ENCODE measurements around the gene GNAI3.

DNA sequence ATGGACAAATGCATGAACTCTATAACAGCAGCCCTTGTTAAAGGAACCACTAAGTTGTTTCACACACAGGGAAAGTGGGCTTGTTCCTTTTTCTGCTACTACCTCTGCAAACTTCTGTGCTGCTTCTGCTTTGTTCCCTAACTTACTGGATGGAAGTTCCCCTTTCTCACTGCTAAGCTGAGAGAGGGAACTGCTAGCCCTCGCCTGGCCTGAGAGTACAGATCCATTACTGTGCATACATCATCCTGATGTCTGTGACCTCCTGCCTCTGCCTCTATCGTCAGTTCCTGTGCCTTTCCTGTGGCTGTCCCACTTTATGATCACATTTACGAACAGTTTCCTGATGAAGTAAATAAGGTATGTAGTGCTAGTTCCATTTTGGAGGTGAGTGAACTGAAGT is 67.5 kb downstream of the GNAI3 start:
- TF ChIP-seq ARNT (IDR thresholded peaks at IDR 0.05) = no peak
- no peak for TF ChIP-seq FOXM1 (IDR thresholded peaks at IDR 0.05; ENCODE audit: borderline replicate concordance)
- TF ChIP-seq SP1 (IDR thresholded peaks at IDR 0.05) = no peak
- no peak for TF ChIP-seq ELF4 (IDR thresholded peaks at IDR 0.05)
- TF ChIP-seq BHLHE40 (IDR thresholded peaks at IDR 0.05; ENCODE audit: borderline replicate concordance) = no peak
- no peak for TF ChIP-seq SUZ12 (IDR thresholded peaks at IDR 0.05)
- no peak for TF ChIP-seq ZNF384 (IDR thresholded peaks at IDR 0.05)
- TF ChIP-seq TARDBP (IDR thresholded peaks at IDR 0.05) = no peak
- no peak for TF ChIP-seq HDGF (IDR thresholded peaks at IDR 0.05; ENCODE audit: borderline replicate concordance)
- TF ChIP-seq LEF1 (IDR thresholded peaks at IDR 0.05; ENCODE audit: borderline replicate concordance) = no peak
